ENCODE measurements around the gene ZNF502. TPM values are rescaled to one million over a fixed set of nuclear protein-coding genes. Genes with fewer than 3 reads are reported as not detected.

Gene ZNF502
- total RNA-seq, 1 donor from 2014 or later, result 0.73 TPM

GRCh38 chr3:44721231-44722102, 9.0 kb downstream of the ZNF502 start:
- peaks cover 3% of the 10 kb centered on the region for H3K36me3 Mint-ChIP-seq (ENCODE audit: low read depth)
- H3K4me1 Mint-ChIP-seq (ENCODE audit: low read depth), result no peaks in the 10 kb centered on the region
- H3K9me3 Mint-ChIP-seq, result peaks cover 77% of the 10 kb centered on the region
- intact Hi-C loops (cut with micrococcal nuclease), result loop anchor here (10.0 kb wide), 1 partner anchor 77 kb away; the partner anchor contains the start of gene ZNF35
- H3K27ac Mint-ChIP-seq, result no peak overlapping the region
- DNase-seq (ENCODE audit: low spot score), result no peak
- no peak overlapping the region for H3K4me3 Mint-ChIP-seq
- no peaks in the 10 kb centered on the region for H3K27me3 Mint-ChIP-seq (ENCODE audit: insufficient read depth)

GRCh38 chr3:44722103-44722401, 9.6 kb downstream of the ZNF502 start:
- Mint-ChIP-seq H3K36me3 (ENCODE audit: low read depth) (peaks cover 3% of the 10 kb centered on the region), H3K9me3 (peaks cover 73% of the 10 kb centered on the region)
- intact Hi-C loops (cut with micrococcal nuclease), result loop anchor here (10.0 kb wide), 1 partner anchor 77 kb away; the partner anchor contains the start of gene ZNF35

GRCh38 chr3:44729384-44729910, 17.0 kb downstream of the ZNF502 start, which contains the start of gene ZNF501:
ZNF501 (plus strand) TSS chr3:44729635; CDS start chr3:44734422, 4,787 bp downstream.
- H3K4me1 Mint-ChIP-seq (ENCODE audit: low read depth), result peaks cover 15% of the 10 kb centered on the region
- peaks cover 15% of the 10 kb centered on the region for H3K36me3 Mint-ChIP-seq (ENCODE audit: low read depth)
- intact Hi-C loops (cut with micrococcal nuclease), result loop anchor here (1.0 to 10.0 kb wide), 2 partner anchors 32 to 85 kb away; partner anchors contain the start of genes KIAA1143, KIF15 and ZNF35
- H3K27me3 Mint-ChIP-seq (ENCODE audit: insufficient read depth), result no peaks in the 10 kb centered on the region
- peaks cover 81% of the 10 kb centered on the region for H3K9me3 Mint-ChIP-seq
- H3K27ac Mint-ChIP-seq, result peak within 1 kb of the TSS; percentile 65
- H3K4me3 Mint-ChIP-seq, result peak within 1 kb of the TSS; percentile 93
- DNase-seq (ENCODE audit: low spot score), result peak; percentile 71

More at GRCh38 chr3:44722103-44722401, 9.6 kb downstream of the ZNF502 start:
- Mint-ChIP-seq H3K4me1 (ENCODE audit: low read depth) (no peaks in the 10 kb centered on the region), H3K4me3 (no peak overlapping the region), H3K27me3 (ENCODE audit: insufficient read depth) (no peaks in the 10 kb centered on the region), H3K27ac (no peak overlapping the region)
- DNase-seq (ENCODE audit: low spot score), result no peak

- intact Hi-C loops (cut with micrococcal nuclease), result no loop called here
- DNase-seq (ENCODE audit: low spot score), result no peak
- H3K9me3 Mint-ChIP-seq, result peaks cover 84% of the 10 kb centered on the region
- no peaks in the 10 kb centered on the region for H3K27me3 Mint-ChIP-seq (ENCODE audit: insufficient read depth)
- no peak overlapping the region for H3K4me3 Mint-ChIP-seq
- H3K36me3 Mint-ChIP-seq (ENCODE audit: low read depth), result peaks cover 9% of the 10 kb centered on the region
- H3K4me1 Mint-ChIP-seq (ENCODE audit: low read depth), result peaks cover 6% of the 10 kb centered on the region
- H3K27ac Mint-ChIP-seq, result no peak overlapping the region
Measured at GRCh38 chr3:44734646-44735168, 22.2 kb downstream of the ZNF502 start.

- H3K27me3 Mint-ChIP-seq (ENCODE audit: insufficient read depth), result peaks cover 4% of the 10 kb centered on the region
- H3K4me1 Mint-ChIP-seq (ENCODE audit: low read depth), result peaks cover 38% of the 10 kb centered on the region
- H3K36me3 Mint-ChIP-seq (ENCODE audit: low read depth), result peaks cover 46% of the 10 kb centered on the region
- H3K4me3 Mint-ChIP-seq, result peak overlapping the region; percentile 93
- peak overlapping the region; percentile 90 for H3K27ac Mint-ChIP-seq
- no peak for DNase-seq (ENCODE audit: low spot score)
- intact Hi-C loops (cut with micrococcal nuclease), result loop anchor here (1.0 to 10.0 kb wide), 9 partner anchors 32 to 1066 kb away; partner anchors contain the start of genes ABHD5, EXOSC7, TCAIM and TMEM42
- H3K9me3 Mint-ChIP-seq, result peaks cover 43% of the 10 kb centered on the region
Measured at GRCh38 chr3:44761101-44761423, 48.6 kb downstream of the ZNF502 start.

GRCh38 chr3:44761424-44762169, 49.1 kb downstream of the ZNF502 start, which contains the start of the genes KIAA1143 and KIF15:
KIAA1143 (minus strand) TSS chr3:44761619; CDS start chr3:44761602, 17 bp downstream.
KIF15 (plus strand) TSS chr3:44761794; CDS start chr3:44761866, 72 bp downstream.
- intact Hi-C loops (cut with micrococcal nuclease), result loop anchor here (1.0 to 10.0 kb wide), 10 partner anchors 32 to 1067 kb away; partner anchors contain the start of genes ABHD5, EXOSC7, TCAIM and TMEM42
- H3K4me1 Mint-ChIP-seq (ENCODE audit: low read depth), result peaks cover 38% of the 10 kb centered on the region

GRCh38 chr3:44762170-44762677, 49.8 kb downstream of the ZNF502 start:
- H3K27me3 Mint-ChIP-seq (ENCODE audit: insufficient read depth), result peaks cover 4% of the 10 kb centered on the region
- peak overlapping the region; percentile 90 for H3K27ac Mint-ChIP-seq
- DNase-seq (ENCODE audit: low spot score), result no peak
- H3K9me3 Mint-ChIP-seq, result peaks cover 41% of the 10 kb centered on the region
- peak overlapping the region; percentile 93 for H3K4me3 Mint-ChIP-seq
- intact Hi-C loops (cut with micrococcal nuclease), result loop anchor here (1.0 to 10.0 kb wide), 3 partner anchors 323 to 1067 kb away; partner anchors contain the start of gene ABHD5
- H3K4me1 Mint-ChIP-seq (ENCODE audit: low read depth), result peaks cover 36% of the 10 kb centered on the region
- H3K36me3 Mint-ChIP-seq (ENCODE audit: low read depth), result peaks cover 47% of the 10 kb centered on the region

More at GRCh38 chr3:44761424-44762169, 49.1 kb downstream of the ZNF502 start, which contains the start of the genes KIAA1143 and KIF15:
- Mint-ChIP-seq H3K36me3 (ENCODE audit: low read depth) (peaks cover 46% of the 10 kb centered on the region), H3K27me3 (ENCODE audit: insufficient read depth) (peaks cover 4% of the 10 kb centered on the region), H3K4me3 (peak within 1 kb of the TSS; percentile 93), H3K9me3 (peaks cover 42% of the 10 kb centered on the region), H3K27ac (peak within 1 kb of the TSS; percentile 90)
- peak; percentile 95 for DNase-seq (ENCODE audit: low spot score)

GRCh38 chr3:44762690-44763089, 50.2 kb downstream of the ZNF502 start:
- Mint-ChIP-seq H3K27me3 (ENCODE audit: insufficient read depth) (peaks cover 4% of the 10 kb centered on the region), H3K36me3 (ENCODE audit: low read depth) (peaks cover 45% of the 10 kb centered on the region), H3K4me1 (ENCODE audit: low read depth) (peaks cover 32% of the 10 kb centered on the region), H3K4me3 (peak overlapping the region; percentile 93), H3K9me3 (peaks cover 38% of the 10 kb centered on the region), H3K27ac (peak overlapping the region; percentile 90)
- no peak for DNase-seq (ENCODE audit: low spot score)
- intact Hi-C loops (cut with micrococcal nuclease), result loop anchor here (1.0 to 10.0 kb wide), 3 partner anchors 323 to 1068 kb away; partner anchors contain the start of gene ABHD5

GRCh38 chr3:44764248-44764647, 51.8 kb downstream of the ZNF502 start:
- no peak overlapping the region for H3K27ac Mint-ChIP-seq
- no peak for DNase-seq (ENCODE audit: low spot score)
- H3K4me1 Mint-ChIP-seq (ENCODE audit: low read depth), result peaks cover 30% of the 10 kb centered on the region
- H3K4me3 Mint-ChIP-seq, result no peak overlapping the region
- peaks cover 4% of the 10 kb centered on the region for H3K27me3 Mint-ChIP-seq (ENCODE audit: insufficient read depth)
- peaks cover 35% of the 10 kb centered on the region for H3K9me3 Mint-ChIP-seq
- peaks cover 40% of the 10 kb centered on the region for H3K36me3 Mint-ChIP-seq (ENCODE audit: low read depth)
- intact Hi-C loops (cut with micrococcal nuclease), result loop anchor here (5.0 to 10.0 kb wide), 2 partner anchors 442 to 1069 kb away; partner anchors contain the start of gene ABHD5

GRCh38 chr3:44771424-44772098, 59.1 kb downstream of the ZNF502 start:
- no peaks in the 10 kb centered on the region for H3K27me3 Mint-ChIP-seq (ENCODE audit: insufficient read depth)
- DNase-seq (ENCODE audit: low spot score), result no peak
- intact Hi-C loops (cut with micrococcal nuclease), result no loop called here
- peaks cover 60% of the 10 kb centered on the region for H3K36me3 Mint-ChIP-seq (ENCODE audit: low read depth)
- H3K27ac Mint-ChIP-seq, result no peak overlapping the region
- H3K9me3 Mint-ChIP-seq, result peaks cover 41% of the 10 kb centered on the region
- H3K4me1 Mint-ChIP-seq (ENCODE audit: low read depth), result no peaks in the 10 kb centered on the region
- H3K4me3 Mint-ChIP-seq, result no peak overlapping the region

GRCh38 chr3:44772099-44772442, 59.6 kb downstream of the ZNF502 start:
- peaks cover 58% of the 10 kb centered on the region for H3K36me3 Mint-ChIP-seq (ENCODE audit: low read depth)

More at GRCh38 chr3:44772099-44772442, 59.6 kb downstream of the ZNF502 start:
- no peak overlapping the region for H3K27ac Mint-ChIP-seq
- peaks cover 39% of the 10 kb centered on the region for H3K9me3 Mint-ChIP-seq
- DNase-seq (ENCODE audit: low spot score), result no peak
- intact Hi-C loops (cut with micrococcal nuclease), result no loop called here
- H3K27me3 Mint-ChIP-seq (ENCODE audit: insufficient read depth), result no peaks in the 10 kb centered on the region
- H3K4me1 Mint-ChIP-seq (ENCODE audit: low read depth), result no peaks in the 10 kb centered on the region
- no peak overlapping the region for H3K4me3 Mint-ChIP-seq

Measured in activated T-helper 1 cell treated with anti-CD3 and anti-CD28 coated beads, Interleukin-12 subunit alpha, Interleukin-12 subunit beta, Interleukin-2, Interleukin-4 antibody, amounts not matched to agents 30 ng/mL and 10 ng/mL and 1 ng/mL, durations not matched to agents 14 hours and 24 hours and 36 hours (primary cell).